ENCODE results near the gene GJA1. TPM values are rescaled to one million over a fixed set of nuclear protein-coding genes. Genes with fewer than 3 reads are reported as not detected.

GJA1 gene
- total RNA-seq, 1 experiment from 2014 or later: not detected

DNA sequence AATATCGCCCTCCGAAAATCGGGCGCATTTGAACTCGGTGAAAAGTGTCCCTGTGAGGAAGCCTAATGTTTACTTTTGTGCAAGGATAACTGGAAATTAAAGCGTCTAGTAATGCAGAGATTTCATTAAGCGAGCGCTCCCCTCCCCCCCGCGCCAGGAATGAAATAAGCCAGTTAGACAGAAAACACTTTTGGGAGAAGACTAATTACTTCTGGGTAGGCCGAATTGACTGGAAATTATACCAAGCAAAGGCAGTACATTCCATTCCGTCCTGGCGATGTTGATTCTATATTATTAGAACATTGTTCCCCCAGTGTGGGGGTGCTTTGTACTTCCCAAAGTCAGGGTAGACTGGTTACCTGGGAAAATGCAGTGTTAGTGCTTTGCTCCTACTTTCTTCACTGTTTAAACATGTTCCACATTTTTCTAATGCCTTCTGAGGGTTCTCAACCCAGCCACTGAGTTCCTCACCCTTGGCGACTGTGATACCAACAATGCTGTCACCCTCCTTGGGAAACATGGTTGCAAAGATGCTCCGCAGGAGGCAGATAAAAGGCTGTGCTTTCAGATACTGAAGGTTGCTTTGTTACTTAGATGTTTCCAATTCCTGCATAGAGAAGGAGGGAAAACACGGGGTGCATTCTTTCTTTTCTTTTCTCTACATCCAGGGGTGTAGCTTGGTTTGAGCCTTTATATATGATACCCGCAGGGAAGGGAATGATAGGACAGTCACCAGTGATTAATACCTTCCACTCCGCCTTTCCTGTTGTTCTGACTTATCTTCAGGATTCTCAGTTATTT is 2.6 kb downstream of the GJA1 start:
- TF ChIP-seq CTCF (IDR thresholded peaks at IDR 0.05; ENCODE audit: unreplicated experiment): no peak
- H3K27me3 Mint-ChIP-seq (ENCODE audit: insufficient read depth, unreplicated experiment): no peaks in the 10 kb centered on the region
- H3K4me3 Mint-ChIP-seq (ENCODE audit: unreplicated experiment): peak overlapping the region; percentile 65
- H3K9me3 Mint-ChIP-seq (ENCODE audit: unreplicated experiment): no peaks in the 10 kb centered on the region
- no peak for DNase-seq (ENCODE audit: unreplicated experiment)
- H3K27ac Mint-ChIP-seq (ENCODE audit: low read depth, unreplicated experiment): no peak overlapping the region
- POLR2A ChIA-PET: interaction anchor here (1.0 kb wide), 1 partner anchor 95 kb away, joined by 6 read pairs; no protein-coding TSS in a partner anchor
- H3K4me1 Mint-ChIP-seq (ENCODE audit: insufficient read depth, unreplicated experiment): peaks cover 7% of the 10 kb centered on the region
- H3K36me3 Mint-ChIP-seq (ENCODE audit: insufficient read depth, unreplicated experiment): no peaks in the 10 kb centered on the region
- BruUV-seq (replicated peaks): no TSS peak
- CTCF ChIA-PET: interaction anchor here (0.9 to 1.3 kb wide), 2 partner anchors 8 to 67 kb away, joined by 4 to 5 read pairs; no protein-coding TSS in a partner anchor
- intact Hi-C loops (cut with micrococcal nuclease): no loop called here

- H3K27me3 Mint-ChIP-seq (ENCODE audit: insufficient read depth, unreplicated experiment): no peaks in the 10 kb centered on the region
- DNase-seq (ENCODE audit: unreplicated experiment): no peak
- intact Hi-C loops (cut with micrococcal nuclease): no loop called here
- H3K4me3 Mint-ChIP-seq (ENCODE audit: unreplicated experiment): no peak overlapping the region
- peaks cover 7% of the 10 kb centered on the region for H3K4me1 Mint-ChIP-seq (ENCODE audit: insufficient read depth, unreplicated experiment)
- CTCF ChIA-PET: interaction anchor here (0.6 to 1.3 kb wide), 3 partner anchors 8 to 508 kb away, joined by 3 to 5 read pairs (median 4); no protein-coding TSS in a partner anchor
- no peak for TF ChIP-seq CTCF (IDR thresholded peaks at IDR 0.05; ENCODE audit: unreplicated experiment)
- no peak overlapping the region for H3K27ac Mint-ChIP-seq (ENCODE audit: low read depth, unreplicated experiment)
- H3K36me3 Mint-ChIP-seq (ENCODE audit: insufficient read depth, unreplicated experiment): no peaks in the 10 kb centered on the region
- POLR2A ChIA-PET: interaction anchor here (1.0 kb wide), 1 partner anchor 94 kb away, joined by 6 read pairs; no protein-coding TSS in a partner anchor
- no TSS peak for BruUV-seq (replicated peaks)
- H3K9me3 Mint-ChIP-seq (ENCODE audit: unreplicated experiment): no peaks in the 10 kb centered on the region
These were observed 3.4 kb downstream of the GJA1 start for GRCh38 chr6:121438869-121439268.

DNA sequence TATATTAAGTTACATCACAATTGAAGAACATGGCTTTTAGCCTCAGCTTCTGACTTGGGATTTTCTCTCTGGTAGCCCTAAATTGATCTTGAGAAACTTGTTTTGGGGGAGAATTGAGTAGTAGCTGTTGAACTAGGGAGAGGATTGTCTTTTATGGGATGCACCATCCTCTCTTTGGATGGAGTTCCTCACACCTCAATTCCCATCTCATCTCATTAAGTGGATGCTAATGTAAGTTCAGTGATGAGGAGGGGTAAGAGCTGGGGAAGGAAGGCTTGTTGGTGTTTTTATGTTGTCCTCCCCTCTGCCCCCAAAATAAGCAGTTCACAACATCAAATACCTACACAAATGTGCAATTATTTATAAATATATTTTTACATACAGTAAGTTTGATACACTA is 4.0 kb downstream of the GJA1 start:
- H3K27me3 Mint-ChIP-seq (ENCODE audit: insufficient read depth, unreplicated experiment): no peaks in the 10 kb centered on the region
- intact Hi-C loops (cut with micrococcal nuclease): no loop called here
- H3K4me1 Mint-ChIP-seq (ENCODE audit: insufficient read depth, unreplicated experiment): peaks cover 7% of the 10 kb centered on the region
- H3K4me3 Mint-ChIP-seq (ENCODE audit: unreplicated experiment): no peak overlapping the region
- BruUV-seq (replicated peaks): no TSS peak
- no peaks in the 10 kb centered on the region for H3K36me3 Mint-ChIP-seq (ENCODE audit: insufficient read depth, unreplicated experiment)
- TF ChIP-seq CTCF (IDR thresholded peaks at IDR 0.05; ENCODE audit: unreplicated experiment): no peak
- ChIA-PET CTCF (interaction anchor here (1.0 to 1.3 kb wide), 2 partner anchors 9 kb away, joined by 5 to 9 read pairs; no protein-coding TSS in a partner anchor), POLR2A (no interaction called here)
- DNase-seq (ENCODE audit: unreplicated experiment): no peak
- H3K9me3 Mint-ChIP-seq (ENCODE audit: unreplicated experiment): no peaks in the 10 kb centered on the region
- H3K27ac Mint-ChIP-seq (ENCODE audit: low read depth, unreplicated experiment): no peak overlapping the region

- DNase-seq (ENCODE audit: unreplicated experiment): no peak
- H3K4me1 Mint-ChIP-seq (ENCODE audit: insufficient read depth, unreplicated experiment): peaks cover 7% of the 10 kb centered on the region
- H3K27ac Mint-ChIP-seq (ENCODE audit: low read depth, unreplicated experiment): no peak overlapping the region
- no peaks in the 10 kb centered on the region for H3K36me3 Mint-ChIP-seq (ENCODE audit: insufficient read depth, unreplicated experiment)
- BruUV-seq (replicated peaks): no TSS peak
- H3K27me3 Mint-ChIP-seq (ENCODE audit: insufficient read depth, unreplicated experiment): no peaks in the 10 kb centered on the region
- intact Hi-C loops (cut with micrococcal nuclease): no loop called here
- CTCF ChIA-PET: interaction anchor here (0.7 to 1.0 kb wide), 2 partner anchors 10 to 136 kb away, joined by 3 to 9 read pairs; no protein-coding TSS in a partner anchor
- no peaks in the 10 kb centered on the region for H3K9me3 Mint-ChIP-seq (ENCODE audit: unreplicated experiment)
- no peak overlapping the region for H3K4me3 Mint-ChIP-seq (ENCODE audit: unreplicated experiment)
- POLR2A ChIA-PET: no interaction called here
- no peak for TF ChIP-seq CTCF (IDR thresholded peaks at IDR 0.05; ENCODE audit: unreplicated experiment)
These were observed 4.5 kb downstream of the GJA1 start for GRCh38 chr6:121439926-121440325.

All from MCF 10A (cell line).